DMS53 treated with DMSO at 0.1 percent for 48 hours (cell line): Measurements from ENCODE around the gene EGFL7.

Experiments used
- DNase-seq: peaks from one replicate; lab custom pipeline; 2025; ENCODE audit not compliant: unreplicated experiment; lab: John Stamatoyannopoulos, UW

EGFL7 gene

GRCh38 chr9:136658849-136659535 lies 3.7 kb upstream of the EGFL7 start:
- DNase-seq, result no peak

GRCh38 chr9:136659861-136660784 lies 2.6 kb upstream of the EGFL7 start:
- DNase-seq, result no peak

- no peak for DNase-seq
These were observed 1.7 kb upstream of the EGFL7 start for GRCh38 chr9:136660971-136661550.

GRCh38 chr9:136661641-136662325 lies 933 bp upstream of the EGFL7 start:
- no peak for DNase-seq

GRCh38 chr9:136662326-136662655 lies 425 bp upstream of the EGFL7 start:
- DNase-seq, result no peak

GRCh38 chr9:136664000-136664915 lies 1.5 kb downstream of the EGFL7 start:
- no peak for DNase-seq

- DNase-seq, result peak; percentile 31
These were observed 2.5 kb downstream of the EGFL7 start for GRCh38 chr9:136665111-136665703.

- no peak for DNase-seq
These were observed 3.1 kb downstream of the EGFL7 start for GRCh38 chr9:136665704-136666371.

- no peak for DNase-seq
These were observed 3.9 kb downstream of the EGFL7 start for GRCh38 chr9:136666372-136667213.

- no peak for DNase-seq
These were observed 4.7 kb downstream of the EGFL7 start for GRCh38 chr9:136667214-136667939.

- no peak for DNase-seq
These were observed 5.4 kb downstream of the EGFL7 start for GRCh38 chr9:136667940-136668760.

GRCh38 chr9:136668983-136669790 lies 6.5 kb downstream of the EGFL7 start:
- DNase-seq, result no peak

- DNase-seq, result no peak
These were observed 7.2 kb downstream of the EGFL7 start for GRCh38 chr9:136669791-136670464.

- no peak for DNase-seq
These were observed 8.0 kb downstream of the EGFL7 start for GRCh38 chr9:136670576-136671253.

- DNase-seq, result no peak
These were observed 8.5 kb downstream of the EGFL7 start for GRCh38 chr9:136671254-136671614.
